ENCODE data around the gene TMEM72.

The TMEM72 gene

DNA sequence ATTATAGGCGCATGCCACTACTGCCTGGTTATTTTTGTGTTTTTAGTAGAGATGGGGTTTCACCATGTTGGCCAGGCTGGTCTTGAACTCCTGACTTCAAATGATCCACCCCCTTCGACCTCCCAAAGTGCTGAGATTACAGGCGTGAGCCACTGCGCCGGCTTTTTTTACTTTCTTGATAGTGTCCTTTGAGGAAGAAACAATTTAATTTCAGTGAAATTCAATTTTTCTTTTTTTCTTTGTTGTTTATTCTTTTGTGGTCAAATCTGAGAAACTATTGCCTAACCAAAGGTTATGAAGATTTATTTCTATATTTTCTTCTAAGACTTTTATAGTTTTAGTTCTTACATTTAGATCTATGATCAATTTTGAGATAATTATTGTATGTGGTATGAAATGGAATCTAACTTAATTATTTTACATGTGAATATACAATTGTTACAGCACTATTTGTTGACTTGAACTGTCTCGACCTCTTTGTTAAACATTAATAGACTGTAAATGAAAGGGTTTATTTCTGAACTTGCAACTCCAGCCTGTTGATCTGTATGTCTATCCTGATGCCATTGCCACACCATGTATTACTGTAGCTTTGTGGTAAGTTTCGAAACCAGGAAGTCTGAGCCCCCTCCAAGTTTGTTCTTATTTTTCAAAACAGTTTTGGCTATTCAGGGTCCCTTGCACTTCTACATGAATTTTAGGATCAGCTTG lies 28.7 kb downstream of the TMEM72 start:
- Histone ChIP-seq H3K9me3 (ENCODE audit: control insufficient read depth, insufficient read depth, low read length) (peaks cover 6% of the 10 kb centered on the region), H3K4me3 (ENCODE audit: low read depth, low read length) (no peak overlapping the region), H3K27me3 (ENCODE audit: control insufficient read depth, insufficient read depth, low read length) (no peaks in the 10 kb centered on the region), H3K9ac (ENCODE audit: low read depth, low read length) (no peak overlapping the region), H3K4me1 (ENCODE audit: control insufficient read depth, insufficient read depth, low read length) (no peaks in the 10 kb centered on the region), H3K36me3 (ENCODE audit: control insufficient read depth, insufficient read depth, low read length) (no peaks in the 10 kb centered on the region)

DNA sequence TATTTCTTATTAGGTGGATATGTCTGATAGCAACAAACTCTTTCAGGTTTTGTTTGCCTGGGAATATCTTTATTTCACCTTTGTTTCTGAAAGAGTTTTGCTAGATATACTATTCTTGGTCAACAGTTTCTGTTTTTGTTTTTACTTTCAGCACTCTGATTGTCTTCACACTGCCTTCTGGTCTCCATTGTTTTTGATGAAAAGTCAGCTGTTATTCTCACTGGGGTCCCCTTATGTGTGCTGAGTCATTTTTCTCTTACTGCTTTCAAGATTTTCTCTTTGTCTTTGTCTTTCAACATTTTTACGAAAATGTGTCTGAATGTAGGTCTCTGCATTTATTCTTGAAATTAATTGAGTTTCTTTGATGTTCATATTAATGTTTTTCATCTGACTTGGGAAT lies 33.2 kb downstream of the TMEM72 start:
- Histone ChIP-seq H3K27me3 (ENCODE audit: control insufficient read depth, insufficient read depth, low read length) (no peaks in the 10 kb centered on the region), H3K9ac (ENCODE audit: low read depth, low read length) (no peak overlapping the region), H3K4me3 (ENCODE audit: low read depth, low read length) (no peak overlapping the region), H3K4me1 (ENCODE audit: control insufficient read depth, insufficient read depth, low read length) (no peaks in the 10 kb centered on the region), H3K36me3 (ENCODE audit: control insufficient read depth, insufficient read depth, low read length) (no peaks in the 10 kb centered on the region), H3K9me3 (ENCODE audit: control insufficient read depth, insufficient read depth, low read length) (peaks cover 6% of the 10 kb centered on the region)

- Histone ChIP-seq H3K9ac (ENCODE audit: low read depth, low read length) (no peak overlapping the region), H3K36me3 (ENCODE audit: control insufficient read depth, insufficient read depth, low read length) (no peaks in the 10 kb centered on the region), H3K9me3 (ENCODE audit: control insufficient read depth, insufficient read depth, low read length) (peaks cover 6% of the 10 kb centered on the region), H3K27me3 (ENCODE audit: control insufficient read depth, insufficient read depth, low read length) (no peaks in the 10 kb centered on the region), H3K4me3 (ENCODE audit: low read depth, low read length) (no peak overlapping the region), H3K4me1 (ENCODE audit: control insufficient read depth, insufficient read depth, low read length) (no peaks in the 10 kb centered on the region)
These were observed 35.1 kb downstream of the TMEM72 start for GRCh38 chr10:44946205-44946604.

DNA sequence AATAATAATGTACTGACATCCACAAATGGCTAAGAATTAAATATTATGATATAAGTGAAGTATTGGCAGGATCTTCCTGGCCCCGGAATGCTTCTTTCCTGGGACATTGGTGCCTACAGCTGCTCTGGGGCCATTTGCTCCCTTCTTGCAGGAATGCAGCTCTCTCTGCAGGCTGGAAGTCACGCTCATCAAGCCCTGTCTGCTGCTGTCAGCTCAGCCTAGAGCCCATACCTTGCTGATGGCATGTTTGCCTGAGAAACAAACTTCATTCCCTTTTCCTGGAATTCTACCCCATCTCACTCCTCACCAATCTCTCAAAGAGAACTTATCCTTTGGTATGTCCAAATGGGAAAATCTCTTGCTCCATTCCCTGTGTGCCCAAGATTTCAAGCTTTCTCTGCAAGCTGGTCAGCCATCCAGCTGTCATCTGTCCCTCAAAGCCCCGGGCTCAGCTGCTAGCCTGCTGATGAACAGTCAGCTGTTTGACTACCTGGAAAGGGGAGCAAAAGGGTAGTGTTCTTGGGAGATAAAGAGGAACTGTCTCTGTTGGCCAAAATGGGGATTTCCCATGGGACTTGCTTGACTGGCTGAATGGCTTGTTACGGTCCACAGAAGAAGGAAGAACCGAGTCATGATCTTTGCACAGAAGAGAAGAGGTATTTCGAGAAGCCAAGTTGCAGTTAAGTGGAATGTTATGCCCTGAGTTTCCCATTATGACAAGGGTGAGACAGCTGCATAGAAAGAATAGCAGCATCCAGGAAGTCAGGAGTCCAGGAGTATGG lies 36.4 kb downstream of the TMEM72 start:
- Histone ChIP-seq H3K9me3 (ENCODE audit: control insufficient read depth, insufficient read depth, low read length) (peaks cover 6% of the 10 kb centered on the region), H3K4me3 (ENCODE audit: low read depth, low read length) (no peak overlapping the region), H3K27me3 (ENCODE audit: control insufficient read depth, insufficient read depth, low read length) (no peaks in the 10 kb centered on the region), H3K4me1 (ENCODE audit: control insufficient read depth, insufficient read depth, low read length) (no peaks in the 10 kb centered on the region), H3K36me3 (ENCODE audit: control insufficient read depth, insufficient read depth, low read length) (no peaks in the 10 kb centered on the region), H3K9ac (ENCODE audit: low read depth, low read length) (no peak overlapping the region)

GRCh38 chr10:44948642-44949041 lies 37.5 kb downstream of the TMEM72 start:
- H3K4me3 ChIP-seq (ENCODE audit: low read depth, low read length), result no peak overlapping the region

GRCh38 chr10:44949127-44949802 lies 38.1 kb downstream of the TMEM72 start:
- no peaks in the 10 kb centered on the region for H3K36me3 ChIP-seq (ENCODE audit: control insufficient read depth, insufficient read depth, low read length)
- no peak overlapping the region for H3K9ac ChIP-seq (ENCODE audit: low read depth, low read length)
- no peaks in the 10 kb centered on the region for H3K4me1 ChIP-seq (ENCODE audit: control insufficient read depth, insufficient read depth, low read length)
- H3K4me3 ChIP-seq (ENCODE audit: low read depth, low read length), result no peak overlapping the region
- H3K27me3 ChIP-seq (ENCODE audit: control insufficient read depth, insufficient read depth, low read length), result no peaks in the 10 kb centered on the region
- H3K9me3 ChIP-seq (ENCODE audit: control insufficient read depth, insufficient read depth, low read length), result peaks cover 3% of the 10 kb centered on the region

More at GRCh38 chr10:44948642-44949041, 37.5 kb downstream of the TMEM72 start:
- no peak overlapping the region for H3K9ac ChIP-seq (ENCODE audit: low read depth, low read length)
- peaks cover 6% of the 10 kb centered on the region for H3K9me3 ChIP-seq (ENCODE audit: control insufficient read depth, insufficient read depth, low read length)
- no peaks in the 10 kb centered on the region for H3K36me3 ChIP-seq (ENCODE audit: control insufficient read depth, insufficient read depth, low read length)
- no peaks in the 10 kb centered on the region for H3K27me3 ChIP-seq (ENCODE audit: control insufficient read depth, insufficient read depth, low read length)
- no peaks in the 10 kb centered on the region for H3K4me1 ChIP-seq (ENCODE audit: control insufficient read depth, insufficient read depth, low read length)

DNA sequence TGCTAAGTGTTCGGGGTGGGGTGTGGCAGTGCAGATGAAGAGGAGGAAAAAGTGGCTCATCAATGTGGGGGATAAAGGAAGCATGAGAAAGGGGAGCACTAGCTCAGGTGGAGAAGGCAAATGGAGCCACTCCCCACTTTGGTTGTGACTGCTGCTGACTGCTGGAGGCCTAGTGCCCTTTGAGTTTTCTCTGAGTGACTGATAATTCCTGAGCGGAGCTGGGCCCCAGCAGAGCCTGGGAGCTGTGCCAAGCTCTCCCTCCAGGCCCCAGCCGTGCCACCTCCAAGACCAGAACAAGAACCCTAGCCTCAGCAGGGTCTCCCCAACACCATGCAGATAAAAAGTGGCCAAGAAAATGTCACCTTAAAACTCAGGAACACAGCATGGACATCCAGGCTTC lies 38.8 kb downstream of the TMEM72 start:
- Histone ChIP-seq H3K9me3 (ENCODE audit: control insufficient read depth, insufficient read depth, low read length) (no peaks in the 10 kb centered on the region), H3K36me3 (ENCODE audit: control insufficient read depth, insufficient read depth, low read length) (no peaks in the 10 kb centered on the region), H3K4me3 (ENCODE audit: low read depth, low read length) (no peak overlapping the region), H3K9ac (ENCODE audit: low read depth, low read length) (no peak overlapping the region), H3K4me1 (ENCODE audit: control insufficient read depth, insufficient read depth, low read length) (no peaks in the 10 kb centered on the region), H3K27me3 (ENCODE audit: control insufficient read depth, insufficient read depth, low read length) (no peaks in the 10 kb centered on the region)

- no peaks in the 10 kb centered on the region for H3K27me3 ChIP-seq (ENCODE audit: control insufficient read depth, insufficient read depth, low read length)
- H3K36me3 ChIP-seq (ENCODE audit: control insufficient read depth, insufficient read depth, low read length), result no peaks in the 10 kb centered on the region
- no peaks in the 10 kb centered on the region for H3K9me3 ChIP-seq (ENCODE audit: control insufficient read depth, insufficient read depth, low read length)
- H3K4me3 ChIP-seq (ENCODE audit: low read depth, low read length), result no peak overlapping the region
- no peaks in the 10 kb centered on the region for H3K4me1 ChIP-seq (ENCODE audit: control insufficient read depth, insufficient read depth, low read length)
- H3K9ac ChIP-seq (ENCODE audit: low read depth, low read length), result no peak overlapping the region
These were observed 39.4 kb downstream of the TMEM72 start for GRCh38 chr10:44950326-44951225.

GRCh38 chr10:44951576-44952226 lies 40.6 kb downstream of the TMEM72 start:
- no peaks in the 10 kb centered on the region for H3K4me1 ChIP-seq (ENCODE audit: control insufficient read depth, insufficient read depth, low read length)
- no peaks in the 10 kb centered on the region for H3K27me3 ChIP-seq (ENCODE audit: control insufficient read depth, insufficient read depth, low read length)
- H3K9me3 ChIP-seq (ENCODE audit: control insufficient read depth, insufficient read depth, low read length), result no peaks in the 10 kb centered on the region
- H3K36me3 ChIP-seq (ENCODE audit: control insufficient read depth, insufficient read depth, low read length), result no peaks in the 10 kb centered on the region
- H3K9ac ChIP-seq (ENCODE audit: low read depth, low read length), result no peak overlapping the region
- no peak overlapping the region for H3K4me3 ChIP-seq (ENCODE audit: low read depth, low read length)

DNA sequence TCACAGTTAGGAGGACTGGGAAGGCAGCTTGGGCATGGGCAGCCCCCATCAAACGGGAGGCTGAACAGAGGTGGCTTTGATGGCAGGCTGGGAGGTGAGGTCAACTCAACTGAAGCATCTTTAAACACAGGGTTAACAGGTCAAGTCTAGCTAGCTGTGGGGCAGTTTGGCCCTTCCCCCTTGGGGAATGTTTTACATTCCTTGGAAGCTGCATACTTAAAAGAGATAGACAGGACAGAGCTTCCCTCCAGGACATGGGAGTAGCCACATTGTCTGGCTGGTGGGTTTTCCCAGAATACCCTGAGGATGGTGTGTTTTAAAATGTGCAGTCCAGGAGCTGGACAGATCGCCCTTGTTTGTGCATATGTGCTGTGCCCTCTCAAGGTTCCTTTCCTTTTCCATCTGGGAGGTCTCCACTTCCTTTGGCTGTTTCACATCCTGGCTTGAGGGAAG lies 41.7 kb downstream of the TMEM72 start:
- no peak overlapping the region for H3K4me3 ChIP-seq (ENCODE audit: low read depth, low read length)
- no peaks in the 10 kb centered on the region for H3K9me3 ChIP-seq (ENCODE audit: control insufficient read depth, insufficient read depth, low read length)
- H3K9ac ChIP-seq (ENCODE audit: low read depth, low read length), result no peak overlapping the region
- H3K36me3 ChIP-seq (ENCODE audit: control insufficient read depth, insufficient read depth, low read length), result no peaks in the 10 kb centered on the region
- no peaks in the 10 kb centered on the region for H3K4me1 ChIP-seq (ENCODE audit: control insufficient read depth, insufficient read depth, low read length)
- no peaks in the 10 kb centered on the region for H3K27me3 ChIP-seq (ENCODE audit: control insufficient read depth, insufficient read depth, low read length)

- Histone ChIP-seq H3K9ac (ENCODE audit: low read depth, low read length) (no peak overlapping the region), H3K9me3 (ENCODE audit: control insufficient read depth, insufficient read depth, low read length) (no peaks in the 10 kb centered on the region), H3K4me3 (ENCODE audit: low read depth, low read length) (no peak overlapping the region), H3K36me3 (ENCODE audit: control insufficient read depth, insufficient read depth, low read length) (no peaks in the 10 kb centered on the region), H3K27me3 (ENCODE audit: control insufficient read depth, insufficient read depth, low read length) (no peaks in the 10 kb centered on the region), H3K4me1 (ENCODE audit: control insufficient read depth, insufficient read depth, low read length) (peaks cover 4% of the 10 kb centered on the region)
These were observed 42.9 kb downstream of the TMEM72 start for GRCh38 chr10:44954042-44954441.
